HG02852 (cell line): ENCODE measurements around the gene CCL16.
"Not testable (repeated sequence)": the region's sequence is repeated elsewhere in the genome, so short reads cannot be mapped to it uniquely, and the experiment has no call there.

Source experiments
- ATAC-seq: cut with Tn5 transposase; IDR thresholded peaks from one replicate; pipeline ENCODE4 v1.9.1; 2021; ENCODE audit warnings: mild to moderate bottlenecking, moderate library complexity; ENCODE audit not compliant: unreplicated experiment

The CCL16 gene

GRCh38 chr17:35942588-35943186 lies 38.6 kb downstream of the CCL16 start:
- ATAC-seq, result no peak

GRCh38 chr17:35938492-35938891 lies 42.8 kb downstream of the CCL16 start:
- ATAC-seq, result not testable (repeated sequence)

- no peak for ATAC-seq
Observed at GRCh38 chr17:35936063-35936462, 45.2 kb downstream of the CCL16 start.

GRCh38 chr17:35934760-35935159 lies 46.5 kb downstream of the CCL16 start:
- no peak for ATAC-seq

GRCh38 chr17:35932586-35932985 lies 48.7 kb downstream of the CCL16 start:
- ATAC-seq, result no peak

GRCh38 chr17:35931794-35932425 lies 49.4 kb downstream of the CCL16 start:
- no peak for ATAC-seq

GRCh38 chr17:35930211-35931065 lies 50.9 kb downstream of the CCL16 start, which contains the start of gene RDM1:
TSS of gene RDM1 (minus strand) at chr17:35930773. CDS start at chr17:35930727, 46 bp downstream.
- peak; percentile 59 for ATAC-seq

- no peak for ATAC-seq
Observed at GRCh38 chr17:35927714-35928113, 53.6 kb downstream of the CCL16 start.
